H1 (cell line): Measurements from ENCODE around the gene DTNB. TPM values are rescaled to one million over a fixed set of nuclear protein-coding genes. Genes with fewer than 3 reads are reported as not detected.

ENCODE experiments used
- BRCA1 ChIP-seq: IDR thresholded peaks from 2 replicates; pipeline ENCODE4 v1.6.1; 2012; ENCODE audit warnings: low read depth, low read length, improper control_type of control experiment
- PHF8 ChIP-seq: fragments of 200-600 bp; sonication (generic); conservative IDR thresholded peaks from 2 replicates; pipeline ENCODE4 v1.7.1; 2012; ENCODE audit warnings: low read depth, mild to moderate bottlenecking, inconsistent platforms, low read length, moderate library complexity
- polyA plus RNA-seq, 7 experiments: library from polyadenylated mRNA; depleted of rRNA in 3 of 7; stranded (reverse) in 5 of 7; unstranded in 2 of 7; fragments of >200 nt in 5 of 7; fragments of 200-250 nt in 2 of 7; gene quantifications; 1 replicate in 5 of 7; 2 replicates in 1 of 7; 4 replicates in 1 of 7; pipeline versions ENCODE4 v1.2.1 to v1.2.3, GENCODE V29; 2011 to 2013; ENCODE audit warnings: missing spikeins in 2 of 7, mixed read lengths in 2 of 7
- total RNA-seq: library from RNA; stranded (reverse); fragmentation: NEBNext Ultra II Directional; extraction: Animal tissue kit (Norgen Biotek cat#: 25700); gene quantifications from 2 replicates; pipeline ENCODE4 v1.2.1, GENCODE V29; 2021
- TF ChIP-seq, protein P1 (sequence below): IDR thresholded peaks from 2 replicates; pipeline ENCODE4 v1.6.1; 2012; ENCODE audit warnings: inconsistent platforms

DTNB gene
- total and polyA plus RNA-seq, 2 of the 8 experiments (the other 6 are each of a cell fraction or from before 2014, with no cell fraction given): 39.6 to 49.5 TPM

DNA sequence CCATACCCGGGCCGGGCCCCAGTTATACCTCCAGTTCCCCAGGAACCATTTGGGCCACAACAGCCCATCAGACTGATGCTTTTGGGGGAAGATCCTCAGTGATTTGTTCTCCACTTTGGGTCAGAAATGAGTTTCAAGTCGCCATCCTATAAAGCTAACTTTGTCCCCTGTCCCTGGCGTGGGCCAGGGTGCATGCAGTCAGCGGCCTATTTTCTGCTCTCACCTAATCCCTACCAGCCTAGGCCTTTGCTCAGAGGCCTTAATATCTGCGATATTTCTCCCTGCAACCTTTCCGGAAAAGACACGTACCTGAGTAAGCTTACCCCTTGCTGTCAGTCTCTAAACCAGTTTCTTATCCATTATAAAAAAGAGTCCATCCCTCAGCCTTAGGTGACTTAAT, 338.9 kb downstream of the DTNB start (continued):
- TF ChIP-seq, protein P1, sequence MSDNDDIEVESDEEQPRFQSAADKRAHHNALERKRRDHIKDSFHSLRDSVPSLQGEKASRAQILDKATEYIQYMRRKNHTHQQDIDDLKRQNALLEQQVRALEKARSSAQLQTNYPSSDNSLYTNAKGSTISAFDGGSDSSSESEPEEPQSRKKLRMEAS: no peak
- TF ChIP-seq PHF8 (no peak), BRCA1 (no peak)
